Smooth muscle cell (in vitro differentiated cells): ENCODE results near the gene ABLIM2. TPM values are rescaled to one million over a fixed set of nuclear protein-coding genes. Genes with fewer than 3 reads are reported as not detected.

Experiments used
- DNase-seq: peaks from one replicate; lab custom pipeline; 2025; ENCODE audit not compliant: unreplicated experiment; lab: John Stamatoyannopoulos, UW
- H2AFZ ChIP-seq: fragments of 200-600 bp; sonication (generic); 2 replicates; pipeline ENCODE4 v1.6.0; 2016; ENCODE audit warnings: antibody characterized with exemption, low read depth, mild to moderate bottlenecking
- H3F3A ChIP-seq: fragments of 200-600 bp; sonication (generic); 2 replicates; pipeline ENCODE4 v1.6.0; 2017; ENCODE audit warnings: antibody characterized with exemption, low read depth
- H3K27ac ChIP-seq: fragments of 200-600 bp; sonication (generic); 2 replicates; pipeline ENCODE4 v1.5.1; 2016; ENCODE audit warnings: low read depth, mild to moderate bottlenecking
- H3K27me3 ChIP-seq: fragments of 200-600 bp; sonication (generic); 2 replicates; pipeline ENCODE4 v1.6.1; 2016; ENCODE audit warnings: low read depth, mild to moderate bottlenecking
- H3K36me3 ChIP-seq: fragments of 200-600 bp; sonication (generic); 2 replicates; pipeline ENCODE4 v1.5.1; 2016; ENCODE audit warnings: low read depth
- H3K4me1 ChIP-seq: fragments of 200-600 bp; sonication (generic); 2 replicates; pipeline ENCODE4 v1.5.1; 2016; ENCODE audit warnings: low read depth
- H3K4me2 ChIP-seq: fragments of 200-600 bp; sonication (generic); 2 replicates; pipeline ENCODE4 v1.6.0; 2016; ENCODE audit warnings: mild to moderate bottlenecking
- H3K4me3 ChIP-seq: fragments of 200-600 bp; sonication (generic); 2 replicates; pipeline ENCODE4 v1.5.1; 2016; ENCODE audit warnings: mild to moderate bottlenecking
- H3K79me2 ChIP-seq: fragments of 200-600 bp; sonication (generic); 2 replicates; pipeline ENCODE4 v1.6.0; 2016; ENCODE audit warnings: low read depth, mild to moderate bottlenecking
- H3K9ac ChIP-seq: fragments of 200-600 bp; sonication (generic); 2 replicates; pipeline ENCODE4 v1.6.0; 2016; ENCODE audit warnings: low read depth
- H3K9me3 ChIP-seq: fragments of 200-600 bp; sonication (generic); replicated peaks from 2 replicates; pipeline ENCODE4 v1.5.1; 2016; ENCODE audit warnings: low read depth
- H4K20me1 ChIP-seq: fragments of 200-600 bp; sonication (generic); 2 replicates; pipeline ENCODE4 v1.6.0; 2016; ENCODE audit warnings: low read depth
- CTCF ChIP-seq: fragments of 200-600 bp; sonication (generic); IDR thresholded peaks from 2 replicates; pipeline ENCODE4 v1.5.1; 2017; ENCODE audit warnings: borderline replicate concordance, mild to moderate bottlenecking, antibody characterized with exemption; ENCODE audit not compliant: insufficient read depth, poor library complexity, severe bottlenecking
- WGBS: methylation state at CpG from one replicate; pipeline ENCODE4 v1.1.7; 2016; ENCODE audit warnings: low lambda C conversion rate; 5-methylcytosine and 5-hydroxymethylcytosine counted together
- polyA plus RNA-seq: library from polyadenylated mRNA; unstranded; fragments of >200 nt; fragmentation: Nextera tagmentation; extraction: Ambion mirVana; gene quantifications from 2 replicates; pipeline ENCODE4 v1.2.1, GENCODE V29; 2016
- total RNA-seq: library from RNA; depleted of rRNA; stranded (reverse); fragments of >200 nt; gene quantifications from 2 replicates; pipeline ENCODE4 v1.2.3, GENCODE V29; 2014

ABLIM2 gene
- total and polyA plus RNA-seq, 2 experiments from 2014 or later, result 0.08 TPM; not detected in 1

- no peak overlapping the region for H3K4me3 ChIP-seq
- H3K27ac ChIP-seq, result no peak overlapping the region
- peaks cover 100% of the 10 kb centered on the region for H3K79me2 ChIP-seq
- H3K9ac ChIP-seq, result no peak overlapping the region
- no peak overlapping the region for H3K4me2 ChIP-seq
- H3F3A ChIP-seq, result peaks cover 3% of the 10 kb centered on the region
- peaks cover 11% of the 10 kb centered on the region for H3K4me1 ChIP-seq
- no peaks in the 10 kb centered on the region for H3K36me3 ChIP-seq
- peaks cover 98% of the 10 kb centered on the region for H4K20me1 ChIP-seq
- TF ChIP-seq CTCF, result no peak
- DNase-seq, result no peak
- no peaks in the 10 kb centered on the region for H3K9me3 ChIP-seq
- 47% methylated on average over 14 of the region's 14 CpGs for WGBS
- H2AFZ ChIP-seq, result no peak overlapping the region
- H3K27me3 ChIP-seq, result no peaks in the 10 kb centered on the region
Measured at GRCh38 chr4:7933651-7934510, 224.7 kb downstream of the ABLIM2 start.

- Histone ChIP-seq H3K79me2 (peaks cover 100% of the 10 kb centered on the region), H3K9me3 (no peaks in the 10 kb centered on the region), H3K9ac (no peak overlapping the region), H3K27me3 (no peaks in the 10 kb centered on the region), H3K36me3 (no peaks in the 10 kb centered on the region), H3F3A (peaks cover 3% of the 10 kb centered on the region), H3K4me3 (no peak overlapping the region), H3K4me1 (peaks cover 8% of the 10 kb centered on the region), H3K27ac (no peak overlapping the region), H4K20me1 (peaks cover 98% of the 10 kb centered on the region), H2AFZ (no peak overlapping the region), H3K4me2 (no peak overlapping the region)
- TF ChIP-seq CTCF, result no peak
- 97% methylated on average over 1 of the region's 1 CpG for WGBS
- no peak for DNase-seq
Measured at GRCh38 chr4:7932287-7932686, 226.3 kb downstream of the ABLIM2 start.

- Histone ChIP-seq H3K79me2 (peaks cover 100% of the 10 kb centered on the region), H3F3A (no peaks in the 10 kb centered on the region), H3K9ac (no peak overlapping the region), H2AFZ (no peak overlapping the region), H3K4me2 (no peak overlapping the region), H3K4me3 (no peak overlapping the region), H3K27me3 (no peaks in the 10 kb centered on the region), H3K4me1 (peaks cover 8% of the 10 kb centered on the region), H4K20me1 (peaks cover 98% of the 10 kb centered on the region), H3K36me3 (no peaks in the 10 kb centered on the region), H3K27ac (no peak overlapping the region), H3K9me3 (no peaks in the 10 kb centered on the region)
- 46% methylated on average over 7 of the region's 7 CpGs for WGBS
- DNase-seq, result no peak
- peak; percentile 11 for TF ChIP-seq CTCF
Measured at GRCh38 chr4:7929118-7929951, 229.3 kb downstream of the ABLIM2 start.
